Caco-2 (cell line): ENCODE measurements around the gene CDH1. TPM values are rescaled to one million over a fixed set of nuclear protein-coding genes. Genes with fewer than 3 reads are reported as not detected.

Experiments
- BruUV-seq: library from RNA; stranded (reverse); fragments of 400-500 nt; replicated peaks from 2 replicates; lab custom pipeline; 2021; lab: Mats Ljungman, UMichigan
- CTCF ChIA-PET: fragments of 300-600 bp; sonication (Branson Sonifier 250); formaldehyde crosslinking; loops from one replicate; lab custom pipeline; 2022; ENCODE audit warnings: antibody characterized with exemption; lab: Charles Lee
- POLR2A ChIA-PET: fragments of 300-600 bp; sonication (Branson Sonifier 250); formaldehyde crosslinking; loops from one replicate; lab custom pipeline; 2022; ENCODE audit warnings: antibody characterized with exemption; lab: Charles Lee
- DNase-seq, 2 experiments: peaks; one replicate each; pipeline versions ENCODE4 v3.0.0 to v3.0.0-alpha.2; 2020 to 2022
- H3K27me3 ChIP-seq: replicated peaks from 2 replicates; pipeline ENCODE4 v1.6.0; 2011; ENCODE audit warnings: low read length; ENCODE audit not compliant: control insufficient read depth, insufficient read depth
- H3K36me3 ChIP-seq: 2 replicates; pipeline ENCODE4 v1.5.1; 2011; ENCODE audit warnings: low read length; ENCODE audit not compliant: control insufficient read depth, insufficient read depth
- H3K4me1 ChIP-seq: fragments of 250-450 bp; sonication (Bioruptor Pico); 2 replicates; pipeline ENCODE4 v1.5.1; 2020; ENCODE audit warnings: mild to moderate bottlenecking
- H3K4me3 ChIP-seq: 2 replicates; pipeline ENCODE4 v1.5.1; 2011; ENCODE audit warnings: low read depth, mild to moderate bottlenecking, control low read depth, low read length
- H3K9me3 ChIP-seq: fragments of 250-450 bp; sonication (Bioruptor Pico); 2 replicates; pipeline ENCODE4 v1.5.1; 2020; ENCODE audit warnings: mild to moderate bottlenecking, moderate library complexity
- H3K27ac Mint-ChIP-seq: one replicate; pipeline ENCODE4 v1.8.0; 2022; ENCODE audit warnings: mixed read lengths; ENCODE audit not compliant: unreplicated experiment
- H3K27me3 Mint-ChIP-seq: one replicate; pipeline ENCODE4 v1.8.0; 2022; ENCODE audit warnings: mixed read lengths; ENCODE audit not compliant: insufficient read depth, unreplicated experiment
- H3K36me3 Mint-ChIP-seq: one replicate; pipeline ENCODE4 v1.8.0; 2022; ENCODE audit warnings: mild to moderate bottlenecking, mixed read lengths; ENCODE audit not compliant: insufficient read depth, unreplicated experiment
- H3K4me1 Mint-ChIP-seq: one replicate; pipeline ENCODE4 v1.8.0; 2022; ENCODE audit warnings: low read depth, mixed read lengths; ENCODE audit not compliant: unreplicated experiment
- H3K4me3 Mint-ChIP-seq: one replicate; pipeline ENCODE4 v1.8.0; 2022; ENCODE audit warnings: mild to moderate bottlenecking, moderate library complexity, mixed read lengths; ENCODE audit not compliant: unreplicated experiment
- H3K9me3 Mint-ChIP-seq: one replicate; pipeline ENCODE4 v1.8.0; 2022; ENCODE audit warnings: mixed read lengths; ENCODE audit not compliant: unreplicated experiment
- intact Hi-C: fragments of 100-400 bp; cut with micrococcal nuclease; formaldehyde crosslinking; loops from one replicate; pipeline ENCODE4 v1.10.0; 2022; ENCODE audit not compliant: unreplicated experiment
- total RNA-seq: library from RNA; stranded (reverse); gene quantifications from 2 replicates; pipeline ENCODE4 v1.2.3, GENCODE V29; 2022
- TF ChIP-seq, protein P1 (sequence below), 2 experiments: fragments of 200-600 bp in 1 of 2; IDR thresholded peaks; 1 replicate in 1 of 2; 2 replicates in 1 of 2; pipeline versions ENCODE4 v1.5.1 to v1.8.0; 2011 to 2022; ENCODE audit warnings: antibody characterized with exemption in 1 of 2, control low read depth in 1 of 2, inconsistent platforms in 1 of 2, low read depth in 1 of 2, low read length in 1 of 2, mild to moderate bottlenecking in 1 of 2, moderate library complexity in 1 of 2; ENCODE audit not compliant: insufficient read depth in 1 of 2, severe bottlenecking in 1 of 2, unreplicated experiment in 1 of 2

CDH1 gene
- total RNA-seq, 1 experiment from 2014 or later, result 783 TPM

- Histone ChIP-seq H3K4me3 (no peak overlapping the region), H3K4me1 (peaks cover 40% of the 10 kb centered on the region), H3K27me3 (no peaks in the 10 kb centered on the region), H3K9me3 (no peaks in the 10 kb centered on the region), H3K36me3 (peaks cover 10% of the 10 kb centered on the region)
- H3K36me3 Mint-ChIP-seq, result peaks cover 94% of the 10 kb centered on the region
- POLR2A ChIA-PET, result no interaction called here
- BruUV-seq, result no TSS peak
- H3K27ac Mint-ChIP-seq, result no peak overlapping the region
- H3K4me3 Mint-ChIP-seq, result no peak overlapping the region
- CTCF ChIA-PET, result interaction anchor here (0.7 kb wide), 1 partner anchor 392 kb away, joined by 4 read pairs; no protein-coding TSS in a partner anchor
- TF ChIP-seq, protein P1, sequence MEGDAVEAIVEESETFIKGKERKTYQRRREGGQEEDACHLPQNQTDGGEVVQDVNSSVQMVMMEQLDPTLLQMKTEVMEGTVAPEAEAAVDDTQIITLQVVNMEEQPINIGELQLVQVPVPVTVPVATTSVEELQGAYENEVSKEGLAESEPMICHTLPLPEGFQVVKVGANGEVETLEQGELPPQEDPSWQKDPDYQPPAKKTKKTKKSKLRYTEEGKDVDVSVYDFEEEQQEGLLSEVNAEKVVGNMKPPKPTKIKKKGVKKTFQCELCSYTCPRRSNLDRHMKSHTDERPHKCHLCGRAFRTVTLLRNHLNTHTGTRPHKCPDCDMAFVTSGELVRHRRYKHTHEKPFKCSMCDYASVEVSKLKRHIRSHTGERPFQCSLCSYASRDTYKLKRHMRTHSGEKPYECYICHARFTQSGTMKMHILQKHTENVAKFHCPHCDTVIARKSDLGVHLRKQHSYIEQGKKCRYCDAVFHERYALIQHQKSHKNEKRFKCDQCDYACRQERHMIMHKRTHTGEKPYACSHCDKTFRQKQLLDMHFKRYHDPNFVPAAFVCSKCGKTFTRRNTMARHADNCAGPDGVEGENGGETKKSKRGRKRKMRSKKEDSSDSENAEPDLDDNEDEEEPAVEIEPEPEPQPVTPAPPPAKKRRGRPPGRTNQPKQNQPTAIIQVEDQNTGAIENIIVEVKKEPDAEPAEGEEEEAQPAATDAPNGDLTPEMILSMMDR (IDR thresholded peaks at IDR 0.05; ENCODE audit: insufficient read depth in 1 of 2, low read depth in 1 of 2, low read length in 1 of 2, severe bottlenecking in 1 of 2, unreplicated experiment in 1 of 2), result no peak
- intact Hi-C loops, result no loop called here
- no peak for DNase-seq
- peaks cover 60% of the 10 kb centered on the region for H3K4me1 Mint-ChIP-seq
- H3K9me3 Mint-ChIP-seq, result no peaks in the 10 kb centered on the region
- no peaks in the 10 kb centered on the region for H3K27me3 Mint-ChIP-seq
Measured at GRCh38 chr16:68759062-68759461, 22.0 kb downstream of the CDH1 start.

DNA sequence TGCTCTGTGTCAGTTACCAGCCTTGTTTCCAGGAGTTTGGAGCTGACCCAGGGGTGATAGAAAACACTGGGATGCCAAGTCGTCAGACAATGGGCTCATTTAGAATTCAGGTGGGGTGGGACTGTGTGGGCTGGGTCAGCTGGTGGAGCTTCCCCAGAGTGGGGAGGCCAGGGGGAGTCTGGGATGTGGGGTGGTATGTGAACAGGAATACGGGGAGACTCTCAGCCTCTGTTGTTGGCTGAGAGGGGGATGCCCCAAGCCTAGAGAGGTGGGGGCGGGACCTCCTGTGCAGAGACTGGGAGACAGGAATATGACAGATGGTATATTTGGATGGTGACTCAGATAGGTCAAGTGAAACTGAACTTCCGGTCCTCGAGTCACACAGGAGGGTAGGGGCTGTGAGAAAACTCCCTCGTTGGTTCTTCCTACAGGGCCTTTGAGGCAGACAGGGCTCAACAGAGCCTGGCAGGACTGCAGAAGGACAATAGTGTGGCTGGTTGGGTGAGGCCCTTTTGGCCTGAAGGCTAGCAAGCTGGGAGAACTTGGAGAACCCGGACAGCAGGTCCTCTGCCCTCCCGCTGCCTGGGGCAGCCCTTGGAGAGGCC is 23.7 kb downstream of the CDH1 start:
- intact Hi-C loops, result no loop called here
- no TSS peak for BruUV-seq
- Histone ChIP-seq H3K36me3 (peaks cover 8% of the 10 kb centered on the region), H3K4me1 (peaks cover 37% of the 10 kb centered on the region), H3K4me3 (no peak overlapping the region), H3K9me3 (no peaks in the 10 kb centered on the region), H3K27me3 (no peaks in the 10 kb centered on the region)
- TF ChIP-seq, protein P1 (IDR thresholded peaks at IDR 0.05; ENCODE audit: insufficient read depth in 1 of 2, low read depth in 1 of 2, low read length in 1 of 2, severe bottlenecking in 1 of 2, unreplicated experiment in 1 of 2), result no peak
- Mint-ChIP-seq H3K36me3 (peaks cover 100% of the 10 kb centered on the region), H3K27me3 (no peaks in the 10 kb centered on the region), H3K4me1 (peaks cover 62% of the 10 kb centered on the region), H3K9me3 (no peaks in the 10 kb centered on the region), H3K4me3 (no peak overlapping the region), H3K27ac (peak overlapping the region; percentile 31)
- POLR2A ChIA-PET, result no interaction called here
- DNase-seq, result no peak
- CTCF ChIA-PET, result no interaction called here

GRCh38 chr16:68762996-68763756 is 26.1 kb downstream of the CDH1 start:
- no peaks in the 10 kb centered on the region for H3K27me3 Mint-ChIP-seq
- intact Hi-C loops, result no loop called here
- H3K4me3 ChIP-seq, result no peak overlapping the region
- DNase-seq, result no peak
- H3K27ac Mint-ChIP-seq, result peak overlapping the region; percentile 56
- peaks cover 42% of the 10 kb centered on the region for H3K4me1 Mint-ChIP-seq
- H3K9me3 ChIP-seq, result no peaks in the 10 kb centered on the region
- ChIA-PET CTCF (no interaction called here), POLR2A (interaction anchor here (0.5 to 0.6 kb wide), 2 partner anchors 12 to 62 kb away, joined by 6 to 8 read pairs; no protein-coding TSS in a partner anchor)
- H3K36me3 Mint-ChIP-seq, result peaks cover 100% of the 10 kb centered on the region
- BruUV-seq, result no TSS peak
- H3K36me3 ChIP-seq, result peaks cover 8% of the 10 kb centered on the region
- H3K4me3 Mint-ChIP-seq, result no peak overlapping the region
- no peaks in the 10 kb centered on the region for H3K27me3 ChIP-seq
- H3K4me1 ChIP-seq, result peaks cover 20% of the 10 kb centered on the region
- TF ChIP-seq, protein P1 (IDR thresholded peaks at IDR 0.05; ENCODE audit: insufficient read depth in 1 of 2, low read depth in 1 of 2, low read length in 1 of 2, severe bottlenecking in 1 of 2, unreplicated experiment in 1 of 2), result no peak
- H3K9me3 Mint-ChIP-seq, result no peaks in the 10 kb centered on the region
